ENCODE results near the gene SLC7A10.

- TF ChIP-seq POLR2A (IDR thresholded peaks at IDR 0.05) (no peak), CTCF (IDR thresholded peaks at IDR 0.05) (no peak)
Measured at GRCh38 chr19:33256261-33256660, 30.6 kb upstream of the SLC7A10 start.
